NCI-H2081 treated with DMSO at 0.1 percent for 48 hours (cell line): ENCODE measurements around the gene TBC1D14.

Source experiments
- DNase-seq: peaks from one replicate; lab custom pipeline; 2025; lab: John Stamatoyannopoulos, UW

The TBC1D14 gene

GRCh38 chr4:7044137-7044930 lies 134.7 kb downstream of the TBC1D14 start:
- DNase-seq, result no peak

- DNase-seq, result no peak
Observed at GRCh38 chr4:7045553-7045952, 135.9 kb downstream of the TBC1D14 start.

- no peak for DNase-seq
Observed at GRCh38 chr4:7045961-7046921, 136.6 kb downstream of the TBC1D14 start.

GRCh38 chr4:7046971-7047370 lies 137.3 kb downstream of the TBC1D14 start:
- DNase-seq, result no peak

GRCh38 chr4:7048642-7049041 lies 139.0 kb downstream of the TBC1D14 start:
- no peak for DNase-seq

- DNase-seq, result no peak
Observed at GRCh38 chr4:7049295-7049694, 139.7 kb downstream of the TBC1D14 start.

GRCh38 chr4:7049739-7050138 lies 140.1 kb downstream of the TBC1D14 start:
- no peak for DNase-seq

GRCh38 chr4:7050481-7051143 lies 141.0 kb downstream of the TBC1D14 start:
- no peak for DNase-seq

GRCh38 chr4:7051144-7051495 lies 141.5 kb downstream of the TBC1D14 start:
- no peak for DNase-seq

- no peak for DNase-seq
Observed at GRCh38 chr4:7051905-7052304, 142.3 kb downstream of the TBC1D14 start.

- DNase-seq, result no peak
Observed at GRCh38 chr4:7052313-7052712, 142.7 kb downstream of the TBC1D14 start.

GRCh38 chr4:7052923-7053715 lies 143.5 kb downstream of the TBC1D14 start:
- DNase-seq, result no peak

GRCh38 chr4:7054106-7054880 lies 144.7 kb downstream of the TBC1D14 start:
- DNase-seq, result no peak

- DNase-seq, result no peak
Observed at GRCh38 chr4:7055111-7055989, 145.7 kb downstream of the TBC1D14 start.

GRCh38 chr4:7055990-7056325 lies 146.3 kb downstream of the TBC1D14 start:
- no peak for DNase-seq

GRCh38 chr4:7058792-7059191 lies 149.2 kb downstream of the TBC1D14 start:
- DNase-seq, result no peak

GRCh38 chr4:7059662-7060061 lies 150.0 kb downstream of the TBC1D14 start:
- DNase-seq, result no peak

- no peak for DNase-seq
Observed at GRCh38 chr4:7060346-7061150, 150.9 kb downstream of the TBC1D14 start.

- DNase-seq, result no peak
Observed at GRCh38 chr4:7061815-7062214, 152.2 kb downstream of the TBC1D14 start.
